Measurements from ENCODE around the gene CSRP1. TPM values are rescaled to one million over a fixed set of nuclear protein-coding genes. Genes with fewer than 3 reads are reported as not detected.

CSRP1 gene
- total and polyA plus RNA-seq, 9 of the 15 experiments (the other 6 are each of a cell fraction or from before 2014, with no cell fraction given) = 6.8 to 39.4 (median 23.7) TPM

- no peak for TF ChIP-seq ZBTB40 (IDR thresholded peaks at IDR 0.05)
- TF ChIP-seq ZBTB40 (CRISPR knock-in tag; IDR thresholded peaks at IDR 0.05) = no peak
- TF ChIP-seq ZBTB9 (CRISPR knock-in tag; IDR thresholded peaks at IDR 0.05) = peak; percentile 19; the same call in 1 of the 2 replicates
- no peak for TF ChIP-seq CREB1 (IDR thresholded peaks at IDR 0.05)
- TF ChIP-seq CREB1 (CRISPR knock-in tag; IDR thresholded peaks at IDR 0.05) = peak; percentile 44; the same call in 1 of the 2 replicates
- TF ChIP-seq HOXB6 (CRISPR knock-in tag; IDR thresholded peaks at IDR 0.05; ENCODE audit: borderline replicate concordance) = peak; percentile 21; the same call in 1 of the 2 replicates
- TF ChIP-seq SMAD1 (IDR thresholded peaks at IDR 0.05; ENCODE audit: low read depth, low read length, partially characterized antibody) = peak; percentile 5
- TF ChIP-seq RBM15 (IDR thresholded peaks at IDR 0.05; ENCODE audit: insufficient read depth, low read length) = no peak
- no peak for TF ChIP-seq HNRNPUL1 (IDR thresholded peaks at IDR 0.05; ENCODE audit: low read length)
- TF ChIP-seq PRPF4 (IDR thresholded peaks at IDR 0.05; ENCODE audit: insufficient read depth, low read depth, low read length, poor library complexity, severe bottlenecking) = no peak
- no peak for TF ChIP-seq RBM25 (IDR thresholded peaks at IDR 0.05; ENCODE audit: low read depth, low read length, severe bottlenecking)
- TF ChIP-seq CTCFL (IDR thresholded peaks at IDR 0.05; ENCODE audit: borderline replicate concordance, insufficient read depth, low read depth, low read length, poor library complexity, severe bottlenecking) = peak; percentile 54
- TF ChIP-seq ZKSCAN1 (IDR thresholded peaks at IDR 0.05; ENCODE audit: low read depth, low read length) = 0 out of 2 replicates have a peak, but pooled peaks have one; percentile 30
- TF ChIP-seq SP1 (CRISPR knock-in tag; IDR thresholded peaks at IDR 0.05) = peak; percentile 93
- TF ChIP-seq CCAR2 (IDR thresholded peaks at IDR 0.05; ENCODE audit: low read depth, low read length) = no peak
Observed at GRCh38 chr1:201481761-201482493, 25.0 kb downstream of the CSRP1 start (continued).
